ENCODE results near the gene ADCYAP1R1.
A peak's percentile ranks its signal among the peaks of the same experiment; 100 is the strongest.

Gene ADCYAP1R1

DNA sequence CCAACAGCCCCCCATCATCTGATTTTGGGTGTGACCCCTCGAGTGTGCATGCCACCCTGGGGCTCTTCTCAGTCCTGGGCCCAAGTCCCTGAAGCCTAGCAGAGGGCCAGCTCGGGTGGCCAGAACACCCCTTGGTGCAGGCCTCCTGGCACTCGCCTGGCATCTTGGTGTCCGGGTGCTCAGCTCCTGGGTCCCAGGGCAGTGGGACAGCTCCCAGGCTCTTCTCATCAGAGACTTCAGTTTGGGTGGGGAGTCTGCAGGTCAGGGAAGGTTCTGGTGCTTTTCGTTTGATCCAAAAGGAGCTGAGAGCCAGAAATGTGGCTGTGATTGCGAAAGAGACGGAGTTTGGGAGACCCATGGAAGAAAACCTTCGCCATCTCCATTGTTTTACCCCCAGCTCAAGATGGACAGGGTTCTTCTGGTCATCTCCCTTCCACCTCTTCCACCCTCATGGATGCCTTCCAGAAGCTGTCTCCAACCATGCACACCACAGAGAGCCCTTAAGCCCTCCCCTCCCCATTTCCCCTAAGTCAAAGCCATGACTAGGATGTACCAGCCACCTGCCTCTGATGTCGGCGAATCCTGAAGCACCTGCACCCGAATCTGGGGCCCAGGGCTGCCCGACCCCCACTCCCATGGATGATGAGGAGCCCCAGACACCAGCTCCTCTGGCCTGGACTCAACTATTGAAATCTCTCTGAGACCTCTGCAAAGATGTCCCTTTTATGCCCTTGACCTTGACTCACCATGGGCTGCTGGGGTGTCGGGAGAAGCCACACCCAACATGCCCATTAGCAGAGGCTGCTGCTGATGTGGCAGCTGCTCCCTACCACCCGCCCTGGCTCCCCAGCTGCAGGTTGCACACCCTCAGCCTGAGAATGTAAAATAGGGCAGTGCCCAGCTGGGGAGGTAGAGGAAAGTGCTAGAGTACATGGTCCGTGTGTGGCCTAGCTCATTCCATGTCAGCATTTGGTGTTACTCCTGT, 55.3 kb downstream of the ADCYAP1R1 start:
- no peak for DNase-seq

DNA sequence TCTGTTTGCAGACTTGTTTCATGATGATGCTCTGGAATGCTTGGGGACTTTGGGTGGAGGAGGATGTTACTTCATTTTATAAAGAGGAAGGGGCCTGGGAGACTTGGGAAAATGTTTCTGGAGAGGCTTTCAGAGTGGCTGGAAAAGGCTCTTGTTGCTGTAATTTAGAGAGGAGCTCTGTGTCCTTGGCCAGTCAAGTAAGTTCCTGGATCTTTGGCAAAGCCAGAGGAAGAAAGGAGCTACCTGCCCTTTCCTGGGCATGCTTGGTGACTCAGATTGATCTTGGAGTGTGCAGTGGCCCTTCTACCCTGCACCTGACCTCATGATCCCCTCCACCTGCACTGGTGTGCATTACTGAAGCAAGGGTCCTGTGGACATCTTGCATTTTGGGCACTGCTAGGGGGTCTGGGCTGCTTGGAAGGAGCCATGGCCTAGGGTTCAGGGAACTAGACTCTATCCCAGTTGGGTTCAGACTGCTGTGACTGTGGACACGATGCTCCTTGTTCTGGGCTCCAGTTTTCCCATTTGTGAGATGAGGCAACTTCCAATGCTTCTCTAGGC, 56.1 kb downstream of the ADCYAP1R1 start:
- DNase-seq: no peak

DNA sequence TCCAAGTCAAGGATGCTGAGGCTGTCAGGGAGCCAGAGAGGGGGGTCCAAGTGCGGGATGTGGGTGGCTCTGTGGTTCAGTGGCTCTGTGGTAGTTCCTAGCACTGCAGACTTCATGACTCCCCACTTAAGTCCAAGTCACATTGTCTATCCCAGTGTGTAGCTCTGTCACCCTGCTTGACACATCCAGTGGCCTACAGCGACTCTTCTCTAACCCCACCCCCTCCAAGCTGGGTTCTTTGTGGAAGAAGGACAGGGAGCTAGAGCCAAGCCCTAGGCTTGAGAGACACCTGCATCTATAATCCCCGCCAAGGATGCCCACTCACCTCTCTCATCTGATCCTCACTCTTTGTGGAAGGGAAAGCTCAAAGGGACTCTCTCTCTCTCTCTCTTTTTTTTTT, 57.6 kb downstream of the ADCYAP1R1 start:
- DNase-seq: no peak

DNA sequence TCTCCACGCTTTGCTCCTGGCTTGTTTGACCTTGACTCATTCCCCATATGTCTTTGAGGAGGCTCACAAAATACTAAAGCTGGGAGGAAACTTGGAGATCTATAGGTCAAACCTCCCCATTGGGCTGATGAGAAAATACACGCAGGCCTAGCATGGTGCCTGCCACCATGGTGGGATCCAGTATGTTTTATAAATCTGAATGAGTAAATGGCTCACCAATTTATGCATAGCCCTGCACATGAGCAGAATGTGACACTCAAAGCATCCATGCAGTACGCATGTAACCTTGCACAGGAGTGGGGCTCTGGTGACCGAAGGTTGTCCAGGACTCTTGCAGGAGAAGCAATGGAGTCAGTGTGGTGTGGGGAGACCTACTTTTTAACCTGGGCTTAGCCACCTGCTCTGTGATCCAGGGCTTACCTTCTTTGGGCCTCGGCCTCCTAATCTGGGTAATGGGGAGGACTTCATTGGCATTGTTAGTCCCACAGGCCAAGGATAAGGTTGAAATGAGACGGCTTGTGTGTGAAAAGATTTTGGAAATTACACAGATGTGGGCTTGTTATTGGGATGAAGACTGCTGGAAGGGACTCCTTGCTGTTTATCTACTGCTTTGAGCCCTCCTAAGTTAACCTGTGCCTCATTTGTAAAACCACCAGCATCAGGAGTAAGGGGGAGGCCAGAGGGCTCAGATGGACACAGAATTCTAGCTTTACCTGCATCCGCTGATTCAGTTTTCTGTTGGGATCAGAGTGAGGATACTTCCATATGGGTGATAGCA, 58.4 kb downstream of the ADCYAP1R1 start:
- DNase-seq: no peak

DNA sequence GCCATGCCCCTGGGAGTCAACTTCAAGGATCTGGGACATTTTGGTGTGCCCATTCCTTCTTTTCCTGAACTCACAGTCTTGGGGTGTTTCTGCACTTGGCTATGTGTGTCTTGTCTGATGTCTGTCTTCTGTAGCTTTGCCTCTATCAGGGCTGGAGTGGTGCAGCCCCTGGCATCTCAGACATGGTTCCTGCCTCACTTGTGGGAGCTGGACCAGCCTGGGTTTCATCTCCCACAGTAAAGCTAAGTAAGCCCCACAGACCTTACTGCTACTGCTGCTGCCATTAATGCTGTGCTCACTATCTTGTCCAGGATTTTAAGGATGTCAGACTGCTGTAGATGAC, 59.0 kb downstream of the ADCYAP1R1 start:
- no peak for DNase-seq

DNA sequence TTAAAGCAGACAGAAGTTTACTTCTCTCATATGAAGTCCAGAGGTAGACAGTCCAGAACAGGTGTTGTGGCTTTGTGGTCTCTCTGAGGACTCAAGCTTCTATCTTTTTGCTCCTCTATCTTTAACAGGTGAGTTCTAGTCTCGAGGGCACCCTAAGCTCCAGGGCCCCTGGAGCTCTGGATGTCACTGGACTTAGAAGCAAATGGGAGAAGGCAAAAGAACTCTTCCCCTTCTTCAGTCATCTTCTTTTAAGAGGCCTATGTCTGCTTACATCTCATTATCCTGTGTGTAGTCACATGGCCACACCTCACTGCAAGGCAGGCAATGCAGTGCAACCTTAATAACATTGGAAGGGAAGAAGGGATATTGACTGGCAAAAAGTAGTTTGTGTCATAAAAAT, 61.6 kb downstream of the ADCYAP1R1 start:
- no peak for DNase-seq

DNA sequence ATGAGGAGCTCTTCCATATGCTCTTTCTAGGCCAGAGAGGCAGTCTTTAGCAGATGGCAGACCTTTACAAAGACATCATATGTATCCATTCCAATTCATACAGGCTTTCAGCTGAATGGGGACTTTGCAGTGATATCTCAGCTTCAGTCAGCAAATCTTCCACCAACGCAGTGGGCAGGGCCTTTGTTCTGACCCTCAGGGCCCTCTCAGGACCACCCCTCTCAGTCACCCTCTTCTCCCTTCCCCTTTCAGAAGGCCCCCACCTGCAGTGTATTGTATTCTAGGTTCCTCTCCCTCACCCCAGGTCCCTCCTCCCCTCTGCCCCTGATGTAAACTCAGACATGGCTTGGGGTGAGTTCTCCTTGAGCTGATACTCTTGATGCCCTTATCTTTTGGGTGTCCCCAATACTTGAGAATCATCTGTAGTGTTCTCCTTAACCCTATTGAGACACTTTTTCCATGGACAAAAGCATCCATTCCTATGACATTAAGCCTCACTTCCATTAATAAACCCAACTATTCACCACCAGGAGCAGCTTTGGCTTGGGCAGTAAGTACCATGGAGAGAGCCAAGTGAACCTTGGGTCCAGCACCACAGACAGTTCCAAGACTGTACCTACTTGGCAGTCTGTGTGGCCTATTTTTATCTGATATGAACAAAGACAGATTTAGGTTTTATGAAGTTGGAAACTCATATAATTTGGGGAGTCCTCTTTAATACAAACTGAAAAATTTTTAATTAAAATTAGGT, 62.7 kb downstream of the ADCYAP1R1 start:
- DNase-seq: no peak

DNA sequence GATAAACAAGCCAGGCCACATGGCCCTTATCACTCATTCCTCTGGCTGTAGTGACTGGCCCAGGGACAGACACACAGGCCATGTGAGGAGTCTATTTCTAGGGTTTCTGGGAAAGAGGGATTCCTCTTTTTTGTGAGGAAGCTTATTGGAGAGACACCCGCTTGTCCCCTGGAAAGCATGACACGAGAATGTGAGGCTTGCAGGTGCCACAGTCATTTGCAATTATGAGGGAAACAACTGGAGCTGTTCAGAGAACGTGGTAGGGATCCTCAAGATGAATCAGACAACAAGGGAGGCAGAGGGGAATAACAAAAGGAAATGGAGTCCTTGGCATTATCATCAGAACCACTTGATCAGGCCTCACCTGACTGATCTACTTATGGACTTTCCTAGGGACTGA, 64.5 kb downstream of the ADCYAP1R1 start:
- DNase-seq: no peak

DNA sequence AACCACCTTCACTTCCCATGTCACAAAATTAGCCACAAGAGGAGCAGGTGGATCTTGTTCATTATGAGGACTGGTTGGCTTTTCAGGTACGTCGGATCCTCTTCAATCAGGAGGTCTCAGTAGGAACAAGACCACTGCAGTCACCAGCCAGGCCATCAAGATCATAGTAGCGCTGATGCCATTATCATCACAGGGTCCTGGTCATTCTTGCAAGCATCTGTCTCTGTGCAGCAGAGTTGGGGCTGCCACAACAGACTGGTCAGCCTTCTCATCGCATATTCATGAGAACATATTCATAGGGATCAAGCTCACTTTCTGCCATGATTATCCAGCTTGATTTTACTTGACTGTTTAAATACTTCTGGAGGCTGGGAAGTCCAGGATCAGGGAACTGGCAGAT, 67.1 kb downstream of the ADCYAP1R1 start:
- no peak for DNase-seq

DNA sequence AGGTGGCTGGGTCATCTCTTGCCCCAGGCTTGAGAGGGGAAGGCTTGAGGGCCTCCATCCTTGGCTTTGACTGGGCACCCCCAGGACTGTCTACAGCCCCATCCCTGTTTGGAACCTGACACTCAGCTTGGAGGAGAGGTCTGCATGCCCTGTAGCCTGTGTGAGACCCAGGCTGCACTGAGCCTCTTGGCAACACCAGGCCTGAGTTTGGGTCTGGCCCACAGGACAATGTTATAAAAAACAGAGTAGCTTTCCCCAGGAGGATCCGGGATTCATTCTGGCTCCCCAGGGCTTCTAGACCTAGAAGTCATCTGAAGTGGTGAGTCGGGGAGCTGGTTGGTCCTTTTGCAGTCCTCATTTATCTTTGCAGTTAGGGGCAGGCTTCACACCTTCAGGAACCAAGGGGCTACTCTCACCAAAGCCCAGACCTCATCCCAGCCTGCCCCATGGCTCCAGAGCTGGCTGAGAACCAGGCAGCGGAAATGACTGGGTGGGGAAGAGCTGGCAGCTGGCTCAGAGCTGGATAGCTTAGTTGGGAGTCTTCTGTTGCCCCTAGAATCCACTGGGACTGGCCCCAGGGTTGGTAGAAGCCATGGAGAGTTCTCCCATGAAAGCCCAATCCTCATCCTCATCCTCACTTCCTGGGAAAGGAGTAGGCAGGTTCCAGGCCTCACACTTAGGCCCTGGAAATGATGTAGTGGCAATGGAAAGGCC, 68.8 kb downstream of the ADCYAP1R1 start:
- no peak for DNase-seq

DNA sequence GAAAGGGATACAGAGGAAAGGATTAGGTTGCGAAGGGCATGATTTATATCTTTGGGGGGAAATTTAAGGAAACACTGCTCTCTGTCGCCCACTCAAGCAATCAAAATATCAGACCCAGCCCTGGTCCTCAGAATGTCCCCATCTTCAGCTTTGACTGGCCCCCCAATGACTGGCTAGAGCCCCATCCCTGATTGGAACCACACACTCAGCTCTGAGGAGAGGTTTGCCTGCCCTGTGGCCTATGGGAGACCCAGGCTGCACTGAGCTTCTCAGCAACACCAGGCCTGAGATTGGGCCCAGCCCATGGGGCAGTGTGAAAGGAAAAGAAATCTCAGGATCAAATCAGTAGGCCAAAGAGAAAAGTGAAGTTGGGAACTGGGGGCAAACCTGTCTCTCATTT, 69.5 kb downstream of the ADCYAP1R1 start:
- no peak for DNase-seq

DNA sequence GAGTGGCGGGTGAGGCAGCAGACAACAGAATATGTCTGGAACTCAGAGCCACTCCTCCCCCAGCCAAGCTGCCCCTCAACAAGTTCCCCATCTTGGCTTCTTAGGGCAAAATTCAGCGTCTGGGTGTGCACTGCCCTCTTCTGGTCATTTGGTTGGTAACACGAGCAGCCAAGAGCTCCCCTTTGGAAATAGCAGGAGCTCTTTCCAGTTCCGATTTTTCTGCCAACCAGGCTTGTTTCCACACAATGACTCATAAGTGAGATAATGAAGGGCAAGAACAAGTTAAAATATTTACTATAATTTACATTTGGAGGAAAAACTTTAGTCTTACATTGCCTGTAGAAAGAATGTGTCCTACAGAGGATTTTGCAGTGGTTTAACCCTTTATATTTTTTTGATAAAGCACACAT, 70.5 kb downstream of the ADCYAP1R1 start:
- DNase-seq: peak; percentile 27

DNA sequence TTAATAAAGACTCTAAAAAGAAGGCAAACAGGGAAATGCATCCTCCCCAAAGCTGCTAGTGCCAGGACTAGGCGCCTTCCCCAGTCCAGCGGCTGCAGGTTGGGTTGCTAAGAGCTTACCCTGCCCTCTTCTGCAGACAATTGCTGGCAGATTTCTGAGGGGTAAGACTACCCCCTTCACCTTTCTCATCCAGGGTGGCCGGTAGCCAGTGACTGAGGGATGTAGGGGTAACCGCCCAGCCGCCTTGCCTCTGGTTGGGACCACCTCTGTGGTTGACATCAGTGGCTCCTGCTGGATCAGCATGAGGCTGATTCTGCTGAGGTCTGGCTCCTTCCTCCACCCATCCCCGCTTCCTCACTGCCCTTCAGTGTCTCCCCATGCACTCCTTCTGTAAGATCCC, 71.2 kb downstream of the ADCYAP1R1 start:
- DNase-seq: no peak

DNA sequence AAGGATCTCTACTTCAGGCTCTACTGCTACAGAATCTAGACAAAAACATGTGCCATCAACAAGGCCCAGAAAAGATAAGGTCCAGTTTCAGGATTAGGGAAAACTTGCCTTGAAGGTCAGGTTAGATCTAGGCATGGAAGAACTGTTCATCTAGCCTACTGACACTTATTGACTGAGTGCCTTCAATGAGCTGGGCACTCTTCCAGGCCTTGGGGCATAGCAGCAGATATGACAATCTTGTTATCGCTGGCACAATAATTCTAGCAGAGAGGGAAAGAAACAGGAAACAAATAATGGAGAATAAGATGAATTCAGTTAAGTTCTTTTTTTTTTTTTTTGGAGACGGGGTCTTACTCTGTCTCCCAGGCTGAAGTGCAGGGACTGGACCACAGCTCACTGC, 71.6 kb downstream of the ADCYAP1R1 start:
- DNase-seq: no peak

DNA sequence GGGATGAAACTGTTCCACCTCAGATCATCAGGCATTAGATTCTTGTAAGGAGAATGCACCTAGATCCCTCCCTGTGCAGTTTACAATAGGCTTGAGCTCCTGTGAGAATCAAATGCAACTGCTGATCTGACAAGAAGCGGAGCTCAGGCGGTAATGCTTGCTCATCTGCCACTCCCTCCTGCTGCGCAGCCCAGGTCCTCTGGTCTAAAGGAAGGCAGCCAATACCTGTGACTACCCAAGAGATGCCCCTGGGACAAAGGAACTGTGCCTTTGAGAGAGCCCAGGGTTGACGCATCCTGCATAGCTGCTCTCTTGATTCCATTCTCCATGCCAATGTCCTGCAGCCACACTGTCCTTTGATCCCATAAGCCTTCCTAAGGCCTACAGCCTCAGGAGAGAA, 73.1 kb downstream of the ADCYAP1R1 start:
- DNase-seq: no peak

DNA sequence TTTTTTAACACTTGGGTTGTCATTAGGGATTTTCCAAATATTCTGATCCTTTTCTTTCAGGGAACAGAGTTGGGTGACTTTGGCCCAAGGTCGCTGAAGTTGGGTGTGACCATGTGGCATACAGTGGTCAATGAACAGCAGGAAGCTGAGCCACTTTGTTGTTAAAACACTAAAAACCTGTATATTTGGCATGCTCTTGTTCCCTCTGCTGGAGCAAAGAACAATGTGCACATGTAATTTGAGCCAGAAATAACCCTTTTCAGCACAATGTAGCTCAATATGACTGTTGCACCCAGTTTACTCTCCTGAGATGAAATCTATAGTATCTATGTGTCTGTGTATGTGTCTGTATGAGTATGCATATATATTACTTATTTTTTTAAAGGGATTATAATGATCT, 74.9 kb downstream of the ADCYAP1R1 start:
- DNase-seq: no peak

DNA sequence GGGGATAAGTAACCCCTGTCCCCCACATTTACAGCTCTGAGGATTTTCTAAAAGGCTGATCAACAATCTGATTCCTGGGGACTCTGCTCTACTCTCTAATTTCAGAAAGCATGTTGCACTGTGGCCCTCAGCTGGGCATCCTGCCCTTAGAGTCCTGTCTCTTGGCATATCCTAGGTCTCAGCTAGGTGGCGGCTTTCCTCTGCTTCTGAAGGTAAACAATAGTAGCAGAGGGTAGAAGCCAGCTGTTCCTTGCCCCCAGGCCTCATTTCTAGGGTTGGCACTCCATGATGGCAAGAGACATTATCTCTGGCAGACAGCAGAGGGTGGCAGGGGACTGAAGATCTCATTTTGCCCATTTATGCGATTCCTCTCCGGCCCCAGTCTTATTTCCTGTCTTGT, 77.0 kb downstream of the ADCYAP1R1 start:
- DNase-seq: no peak

DNA sequence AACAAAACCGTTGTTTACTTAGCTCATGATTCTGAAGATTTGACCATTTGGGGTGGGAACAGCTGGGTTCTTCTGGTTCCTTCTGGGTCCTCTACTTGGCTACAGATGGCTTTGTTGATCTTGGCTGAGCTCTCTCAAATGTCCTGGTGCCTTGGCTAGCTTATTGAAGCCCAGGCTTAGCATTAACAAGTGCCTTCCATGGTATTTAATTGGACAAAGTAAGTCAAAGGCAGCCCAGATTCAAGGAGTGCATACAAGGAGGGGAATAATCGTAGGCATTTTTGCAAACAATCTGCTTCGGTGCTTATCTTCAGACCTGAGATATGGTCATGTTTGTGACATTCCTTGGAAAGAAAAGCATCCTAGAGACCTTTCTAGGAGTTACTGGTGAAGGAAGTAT, 81.4 kb downstream of the ADCYAP1R1 start:
- no peak for DNase-seq

DNA sequence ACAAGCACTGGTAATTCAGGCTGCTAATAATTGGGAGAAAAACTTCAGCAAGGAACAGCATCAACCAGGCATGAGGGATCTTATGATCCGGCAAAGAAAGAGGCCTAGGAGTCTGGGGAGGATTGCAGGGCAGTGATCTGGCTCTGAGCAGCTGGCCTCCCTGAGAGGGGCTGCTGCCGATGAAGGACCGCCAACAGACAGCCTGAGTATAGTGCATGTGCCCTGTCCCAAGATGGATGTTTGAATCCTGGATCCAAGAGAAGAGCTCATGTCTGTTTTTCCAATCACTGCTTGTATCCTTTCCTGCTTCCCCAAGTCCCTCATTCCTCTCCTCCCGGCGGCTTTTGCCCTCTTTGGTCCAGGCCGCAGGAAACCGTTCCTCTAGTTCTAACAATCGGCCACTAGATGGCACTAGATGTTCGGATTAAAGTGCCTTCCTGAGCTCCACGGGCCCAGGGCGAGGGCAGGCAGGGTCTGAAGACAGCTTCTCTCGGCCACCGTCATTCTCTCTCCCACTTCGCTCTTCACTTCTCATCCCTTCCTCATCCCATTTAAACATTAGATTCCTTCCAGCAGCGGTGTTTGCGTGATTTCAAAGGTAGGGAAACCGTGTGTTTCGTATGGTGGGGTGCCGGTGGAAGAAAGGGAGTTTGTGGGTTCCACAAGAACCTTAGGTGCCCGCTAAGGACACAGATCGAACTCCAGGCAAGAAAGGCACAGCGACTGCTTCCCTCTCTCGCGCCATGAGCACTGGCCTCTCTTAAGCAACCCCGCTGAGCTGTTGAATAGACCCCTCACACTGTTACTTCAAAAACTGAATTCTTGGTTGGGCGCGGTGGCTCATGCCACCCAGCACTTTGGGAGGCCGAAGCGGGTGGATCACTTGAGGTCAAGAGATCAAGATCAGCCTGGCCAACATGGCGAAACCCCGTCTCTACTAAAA, 82.4 kb downstream of the ADCYAP1R1 start:
- peak; percentile 33 for DNase-seq

DNA sequence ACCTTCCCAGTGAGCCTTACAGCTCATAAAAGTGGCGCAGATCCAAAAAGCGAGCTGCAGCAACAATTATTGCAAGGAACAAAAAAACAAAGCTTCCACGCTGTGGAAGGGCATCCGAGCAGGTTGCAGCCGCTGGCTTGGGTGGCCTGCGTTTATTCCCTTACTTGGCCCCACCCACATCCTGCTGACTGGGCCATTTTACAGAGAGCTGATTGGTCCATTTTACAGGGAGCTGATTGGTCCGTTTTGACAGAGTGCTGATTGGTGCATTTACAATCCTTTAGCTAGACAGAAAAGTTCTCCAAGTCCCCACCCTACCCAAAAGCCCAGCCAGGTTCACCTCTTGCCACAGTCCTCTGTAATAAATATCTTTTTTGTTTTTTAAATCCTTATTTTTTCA, 85.1 kb downstream of the ADCYAP1R1 start:
- no peak for DNase-seq

DNA sequence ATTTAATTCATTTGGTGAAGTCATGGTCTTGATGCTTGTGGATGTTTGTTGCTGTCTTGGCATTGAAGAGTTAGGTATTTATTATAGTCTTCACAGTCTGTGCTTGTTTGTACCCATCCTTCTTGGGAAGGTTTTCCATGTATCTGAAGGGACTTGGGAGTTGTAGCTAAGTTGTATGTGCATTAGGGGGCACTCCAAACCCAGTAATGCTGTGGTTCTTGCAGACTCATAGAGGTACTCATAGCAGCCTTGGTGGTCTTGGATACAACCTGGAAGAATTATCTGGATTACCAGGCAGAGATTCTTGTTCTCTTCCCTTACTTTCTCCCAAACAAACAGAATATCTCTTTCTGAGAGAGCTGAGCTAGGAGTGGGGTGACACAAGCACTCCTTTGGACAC, 93.2 kb downstream of the ADCYAP1R1 start:
- no peak for DNase-seq

Data from CD4-positive, alpha-beta T cell treated with Interleukin-15 for 1 hour (primary cell).